SK-N-SH treated with all-trans-retinoic acid at 6 μM for 48 hours (cell line): Measurements from ENCODE around the gene SCMH1.

Source experiments
- CSDC2 ChIP-seq: fragments of 250-450 bp; sonication (Bioruptor Pico); IDR thresholded peaks from 2 replicates; pipeline ENCODE4 v1.5.0; 2020; ENCODE audit warnings: mild to moderate bottlenecking, moderate library complexity
- ISL1 ChIP-seq: fragments of 250-450 bp; sonication (Bioruptor Pico); IDR thresholded peaks from 2 replicates; pipeline ENCODE4 v2.1.2; 2022; ENCODE audit warnings: mild to moderate bottlenecking, moderate library complexity
- RARB ChIP-seq: fragments of 250-450 bp; sonication (Bioruptor Pico); IDR thresholded peaks from 2 replicates; pipeline ENCODE4 v1.8.0; 2021; ENCODE audit warnings: mild to moderate bottlenecking, moderate library complexity

GRCh38 chr1:41110736-41111135 is 131.4 kb downstream of the SCMH1 start:
- no peak for TF ChIP-seq ISL1 (CRISPR knock-in tag)
- no peak for TF ChIP-seq RARB (CRISPR knock-in tag)
- TF ChIP-seq CSDC2 (CRISPR knock-in tag): no peak
